IMR-90 (cell line): ENCODE data around the gene FAM20C.

Experiments used
- CEBPB ChIP-seq: IDR thresholded peaks from 2 replicates; pipeline ENCODE4 v1.6.1; 2012; ENCODE audit warnings: low read depth, low read length, improper control_type of control experiment
- CTCF ChIP-seq: conservative IDR thresholded peaks from 2 replicates; pipeline ENCODE4 v1.5.1; 2012; ENCODE audit warnings: mild to moderate bottlenecking, low read depth, low read length, improper control_type of control experiment
- ELK1 ChIP-seq: fragments of 150-350 bp; IDR thresholded peaks from 2 replicates; pipeline ENCODE4 v1.6.1; 2016; ENCODE audit warnings: low read depth, mild to moderate bottlenecking, low read length, moderate library complexity, borderline replicate concordance
- MAZ ChIP-seq: IDR thresholded peaks from 2 replicates; pipeline ENCODE4 v1.6.1; 2012; ENCODE audit warnings: low read depth, mild to moderate bottlenecking, low read length, improper control_type of control experiment, moderate library complexity, borderline replicate concordance
- POLR2A ChIP-seq: IDR thresholded peaks from 2 replicates; pipeline ENCODE4 v1.6.1; 2012; ENCODE audit warnings: mild to moderate bottlenecking, low read depth, low read length
- RAD21 ChIP-seq: IDR thresholded peaks from 2 replicates; pipeline ENCODE4 v1.6.1; 2012; ENCODE audit warnings: low read length, improper control_type of control experiment
- RFX5 ChIP-seq: IDR thresholded peaks from 2 replicates; pipeline ENCODE4 v1.8.0; 2012; ENCODE audit warnings: low read depth, mild to moderate bottlenecking, low read length, moderate library complexity
- SMC3 ChIP-seq: fragments of 150-350 bp; IDR thresholded peaks from 2 replicates; pipeline ENCODE4 v1.6.1; 2016; ENCODE audit warnings: low read depth, mild to moderate bottlenecking, antibody characterized with exemption, low read length, moderate library complexity
- USF2 ChIP-seq: fragments of 150-350 bp; IDR thresholded peaks from 2 replicates; pipeline ENCODE4 v1.6.1; 2017; ENCODE audit warnings: mild to moderate bottlenecking, antibody characterized with exemption, low read length, low read depth

GRCh38 chr7:220151-220841, 27.9 kb downstream of the FAM20C start:
- TF ChIP-seq POLR2A (no peak), CTCF (0 out of 2 replicates have a peak, but pooled peaks have one; percentile 16), ELK1 (no peak), RAD21 (no peak), MAZ (no peak), USF2 (peak; percentile 38; the same call in 1 of the 2 replicates), SMC3 (no peak), CEBPB (no peak), RFX5 (no peak)
